Measurements from ENCODE around the gene XKRX.

XKRX gene

GRCh38 chrX:100870527-100870926 is 58.2 kb downstream of the XKRX start:
- no peak overlapping the region for H3K4me3 ChIP-seq
- H3K9me3 ChIP-seq, result no peaks in the 10 kb centered on the region
- no peak for DNase-seq (ENCODE audit: low spot score in 2 of 2)
- no peaks in the 10 kb centered on the region for H3K4me1 ChIP-seq
- H3K27me3 ChIP-seq (ENCODE audit: low read depth), result peaks cover 9% of the 10 kb centered on the region
- in situ Hi-C loops (cut with MboI; ENCODE audit: low sequenced_read_pairs), result no loop called here
- H3K36me3 ChIP-seq (replicated peaks), result no peaks in the 10 kb centered on the region

GRCh38 chrX:100868273-100868672 is 60.4 kb downstream of the XKRX start:
- H3K27me3 ChIP-seq (ENCODE audit: low read depth), result peaks cover 5% of the 10 kb centered on the region
- no peaks in the 10 kb centered on the region for H3K36me3 ChIP-seq (replicated peaks)
- H3K9me3 ChIP-seq, result no peaks in the 10 kb centered on the region
- no peak overlapping the region for H3K4me3 ChIP-seq
- no peaks in the 10 kb centered on the region for H3K4me1 ChIP-seq
- in situ Hi-C loops (cut with MboI; ENCODE audit: low sequenced_read_pairs), result no loop called here
- DNase-seq (ENCODE audit: low spot score in 2 of 2), result no peak

- Histone ChIP-seq H3K4me1 (no peaks in the 10 kb centered on the region), H3K4me3 (no peak overlapping the region), H3K27me3 (ENCODE audit: low read depth) (peaks cover 3% of the 10 kb centered on the region; the same call in 1 of the 2 replicates), H3K9me3 (no peaks in the 10 kb centered on the region), H3K36me3 (replicated peaks) (no peaks in the 10 kb centered on the region)
- in situ Hi-C loops (cut with MboI; ENCODE audit: low sequenced_read_pairs), result no loop called here
- DNase-seq (ENCODE audit: low spot score in 2 of 2), result no peak
Measured at GRCh38 chrX:100864657-100865391, 63.9 kb downstream of the XKRX start.
